Fibroblast of pulmonary artery (primary cell): ENCODE measurements around the gene RASGRP2.

Source experiments
- DNase-seq: peaks from one replicate; pipeline ENCODE4 v3.0.0-alpha.2; 2010; ENCODE audit warnings: low read depth
- H3K4me3 ChIP-seq: replicated peaks from 2 replicates; pipeline ENCODE4 v1.5.1; 2011; ENCODE audit warnings: low read depth, mild to moderate bottlenecking, control low read depth, low read length, moderate library complexity
- CTCF ChIP-seq: IDR thresholded peaks from 2 replicates; pipeline ENCODE4 v1.5.1; 2011; ENCODE audit warnings: mild to moderate bottlenecking, control low read depth, low read length, inconsistent platforms; ENCODE audit errors: missing control alignments

RASGRP2 gene

GRCh38 chr11:64751580-64751979, 7.6 kb upstream of the RASGRP2 start:
- no peak for DNase-seq
- no peak overlapping the region for H3K4me3 ChIP-seq
- no peak for TF ChIP-seq CTCF

GRCh38 chr11:64751136-64751535, 7.2 kb upstream of the RASGRP2 start:
- no peak for DNase-seq
- TF ChIP-seq CTCF: no peak
- H3K4me3 ChIP-seq: no peak overlapping the region

GRCh38 chr11:64750361-64751054, 6.6 kb upstream of the RASGRP2 start:
- no peak for DNase-seq
- no peak overlapping the region for H3K4me3 ChIP-seq
- no peak for TF ChIP-seq CTCF

GRCh38 chr11:64747961-64748665, 4.2 kb upstream of the RASGRP2 start:
- DNase-seq: no peak
- no peak for TF ChIP-seq CTCF
- H3K4me3 ChIP-seq: no peak overlapping the region

GRCh38 chr11:64746486-64746885, 2.5 kb upstream of the RASGRP2 start:
- DNase-seq: no peak
- H3K4me3 ChIP-seq: no peak overlapping the region
- TF ChIP-seq CTCF: no peak

GRCh38 chr11:64745521-64746328, 1.8 kb upstream of the RASGRP2 start:
- H3K4me3 ChIP-seq: peak overlapping the region; percentile 14
- no peak for TF ChIP-seq CTCF
- peak; percentile 36 for DNase-seq
